BJ (cell line): ENCODE data around the gene TTC39C. TPM values are rescaled to one million over a fixed set of nuclear protein-coding genes. Genes with fewer than 3 reads are reported as not detected.
A peak's percentile ranks its signal among the peaks of the same experiment; 100 is the strongest.

ENCODE experiments used
- CTCF ChIA-PET: fragments of 350-600 bp; formaldehyde crosslinking; extraction: SDS; loops from one replicate; lab custom pipeline; 2021; ENCODE audit warnings: antibody characterized with exemption, inconsistent platforms; lab: Yijun Ruan, JAX
- POLR2A ChIA-PET: fragments of 300-600 bp; sonication (Branson Sonifier 250); formaldehyde crosslinking; extraction: SDS; loops from one replicate; lab custom pipeline; 2021; ENCODE audit warnings: antibody characterized with exemption; lab: Charles Lee
- DNase-seq: peaks from one replicate; pipeline ENCODE4 v3.0.0-alpha.2; 2011; ENCODE audit warnings: low read depth
- H3K27me3 ChIP-seq: 2 replicates; pipeline ENCODE4 v1.6.0; 2011; ENCODE audit warnings: low read length; ENCODE audit not compliant: control insufficient read depth, insufficient read depth
- H3K36me3 ChIP-seq: 2 replicates; pipeline ENCODE4 v1.5.1; 2011; ENCODE audit warnings: low read length; ENCODE audit not compliant: control insufficient read depth, insufficient read depth
- H3K4me3 ChIP-seq: 2 replicates; pipeline ENCODE4 v1.5.1; 2011; ENCODE audit warnings: low read depth, mild to moderate bottlenecking, control low read depth, low read length
- CTCF ChIP-seq: IDR thresholded peaks from 2 replicates; pipeline ENCODE4 v1.5.1; 2011; ENCODE audit warnings: low read depth, mild to moderate bottlenecking, control low read depth, inconsistent platforms, low read length, moderate library complexity; ENCODE audit not compliant: insufficient read depth
- polyA plus RNA-seq: library from polyadenylated mRNA; depleted of rRNA; stranded (reverse); fragments of >200 nt; gene quantifications from 2 replicates; pipeline ENCODE4 v1.2.3, GENCODE V29; 2011; rRNA removed
- small RNA-seq: library from RNA; depleted of rRNA; stranded (forward); fragments of <200 nt; gene quantifications from one replicate; pipeline ENCODE3, GENCODE V24; 2012; ENCODE audit warnings: low replicate concordance, low read depth; ENCODE audit not compliant: insufficient read length

TTC39C gene
- polyA plus RNA-seq, 1 experiment = 37.9 TPM

GRCh38 chr18:24181806-24182205, 167.3 kb downstream of the TTC39C start:
- Histone ChIP-seq H3K36me3 (no peaks in the 10 kb centered on the region), H3K4me3 (no peak overlapping the region), H3K27me3 (no peaks in the 10 kb centered on the region)
- POLR2A ChIA-PET = no interaction called here
- CTCF ChIA-PET = interaction anchor here (0.8 kb wide), 1 partner anchor 21 kb away, joined by 3 read pairs; no protein-coding TSS in a partner anchor
- DNase-seq = peak; percentile 4
- no peak for TF ChIP-seq CTCF

Small RNA genes lying within 50 kb of the gene (small RNA-seq; reads per million reads assigned to genes)
- gene RF00017 = not detected
- gene RNA5SP452 = not detected
- gene RNU5A-6P = not detected

Other genes with a start within 250 kb of the TTC39C start
- 11.7 and 12.9 TPM in 2 replicates for gene CABYR, start 124.3 kb downstream of the TTC39C start, polyA plus RNA-seq